ENCODE data around the gene OGDHL. TPM values are rescaled to one million over a fixed set of nuclear protein-coding genes. Genes with fewer than 3 reads are reported as not detected.
A peak's percentile ranks its signal among the peaks of the same experiment; 100 is the strongest.

Gene OGDHL
- total RNA-seq, 1 experiment from 2014 or later: 21.4 TPM

DNA sequence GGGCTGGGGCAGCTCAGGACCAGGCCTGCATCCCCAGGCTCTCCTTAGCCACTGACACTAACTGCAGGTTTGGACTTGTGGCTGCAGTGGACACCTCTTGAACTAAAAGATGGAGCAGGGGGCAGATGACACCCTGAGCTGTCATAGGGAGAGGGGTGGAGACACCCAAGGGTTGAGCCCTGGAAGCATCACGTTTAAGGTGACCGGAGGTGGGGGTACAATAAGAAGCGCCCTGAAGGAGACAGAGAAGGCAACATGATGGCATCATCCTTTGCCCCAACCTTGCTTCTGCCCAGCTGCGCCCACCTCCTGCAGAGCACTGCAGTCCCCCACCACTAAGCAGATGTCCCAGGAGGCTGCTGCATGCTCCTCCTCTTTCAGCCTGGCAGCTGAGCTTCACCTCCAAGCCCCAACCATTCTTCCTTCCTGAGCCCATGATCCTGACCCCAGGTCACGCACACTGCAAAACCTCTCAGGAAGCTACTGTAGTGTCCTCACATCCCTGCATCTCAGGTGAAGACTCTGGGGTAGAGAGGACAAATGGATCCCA is 25.5 kb downstream of the OGDHL start:
- 0 out of 2 replicates have a peak, but pooled peaks cover 3% of the 10 kb centered on the region for H3K36me3 ChIP-seq (ENCODE audit: control insufficient read depth, insufficient read depth, low read length)
- Mint-ChIP-seq H3K4me1 (ENCODE audit: low read depth, unreplicated experiment) (peaks cover 30% of the 10 kb centered on the region), H3K27ac (ENCODE audit: unreplicated experiment) (peak overlapping the region; percentile 79), H3K4me3 (ENCODE audit: unreplicated experiment) (no peak overlapping the region), H3K9me3 (ENCODE audit: unreplicated experiment) (peaks cover 2% of the 10 kb centered on the region), H3K27me3 (ENCODE audit: insufficient read depth, unreplicated experiment) (no peaks in the 10 kb centered on the region), H3K36me3 (ENCODE audit: insufficient read depth, unreplicated experiment) (peaks cover 6% of the 10 kb centered on the region)
- ChIA-PET POLR2A (no interaction called here), CTCF (no interaction called here)
- BruUV-seq (replicated peaks): no TSS peak
- TF ChIP-seq, protein P1, sequence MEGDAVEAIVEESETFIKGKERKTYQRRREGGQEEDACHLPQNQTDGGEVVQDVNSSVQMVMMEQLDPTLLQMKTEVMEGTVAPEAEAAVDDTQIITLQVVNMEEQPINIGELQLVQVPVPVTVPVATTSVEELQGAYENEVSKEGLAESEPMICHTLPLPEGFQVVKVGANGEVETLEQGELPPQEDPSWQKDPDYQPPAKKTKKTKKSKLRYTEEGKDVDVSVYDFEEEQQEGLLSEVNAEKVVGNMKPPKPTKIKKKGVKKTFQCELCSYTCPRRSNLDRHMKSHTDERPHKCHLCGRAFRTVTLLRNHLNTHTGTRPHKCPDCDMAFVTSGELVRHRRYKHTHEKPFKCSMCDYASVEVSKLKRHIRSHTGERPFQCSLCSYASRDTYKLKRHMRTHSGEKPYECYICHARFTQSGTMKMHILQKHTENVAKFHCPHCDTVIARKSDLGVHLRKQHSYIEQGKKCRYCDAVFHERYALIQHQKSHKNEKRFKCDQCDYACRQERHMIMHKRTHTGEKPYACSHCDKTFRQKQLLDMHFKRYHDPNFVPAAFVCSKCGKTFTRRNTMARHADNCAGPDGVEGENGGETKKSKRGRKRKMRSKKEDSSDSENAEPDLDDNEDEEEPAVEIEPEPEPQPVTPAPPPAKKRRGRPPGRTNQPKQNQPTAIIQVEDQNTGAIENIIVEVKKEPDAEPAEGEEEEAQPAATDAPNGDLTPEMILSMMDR (IDR thresholded peaks at IDR 0.05; ENCODE audit: insufficient read depth in 1 of 2, low read depth in 1 of 2, low read length in 1 of 2, severe bottlenecking in 1 of 2, unreplicated experiment in 1 of 2): no peak
- no peak overlapping the region for H3K4me3 ChIP-seq (ENCODE audit: low read depth, low read length)
- H3K27me3 ChIP-seq (replicated peaks; ENCODE audit: control insufficient read depth, insufficient read depth, low read length): no peaks in the 10 kb centered on the region
- intact Hi-C loops (cut with micrococcal nuclease; ENCODE audit: unreplicated experiment): no loop called here
- H3K4me1 ChIP-seq: peaks cover 23% of the 10 kb centered on the region
- no peak for DNase-seq
- H3K9me3 ChIP-seq: no peaks in the 10 kb centered on the region

DNA sequence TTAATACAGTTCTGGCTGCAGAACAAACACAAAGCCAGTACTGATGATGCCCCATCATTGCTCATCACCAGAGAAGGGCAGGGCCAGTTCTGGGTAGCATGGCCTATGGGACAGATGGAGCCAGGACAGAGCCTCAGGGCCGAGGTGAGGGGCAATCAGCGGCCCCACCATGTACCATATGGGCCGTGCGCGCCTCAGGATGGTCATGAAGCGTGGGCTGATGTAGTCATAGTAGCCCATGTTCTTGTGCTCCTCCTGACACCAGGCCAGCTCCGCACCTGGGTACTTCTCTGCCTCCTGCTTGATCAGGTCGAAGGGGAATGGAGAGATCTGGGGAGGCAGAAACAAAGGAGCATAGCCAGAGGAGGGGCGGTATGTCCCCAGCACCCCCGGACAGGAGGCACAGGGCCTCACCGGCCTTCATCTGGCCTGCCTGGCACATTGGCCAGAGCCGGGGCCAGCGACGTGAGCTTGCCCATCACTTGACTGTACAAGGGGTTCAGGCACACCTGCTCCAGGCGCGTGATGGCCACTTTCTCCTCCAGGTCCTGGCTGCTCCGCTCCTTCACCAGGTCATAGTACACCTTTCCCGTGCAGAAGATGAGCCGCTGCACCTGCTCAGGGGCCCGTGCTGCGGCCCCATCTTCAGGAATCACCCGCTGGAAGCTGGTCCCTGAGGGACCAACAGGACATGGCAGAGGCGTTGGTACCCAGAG is 26.1 kb downstream of the OGDHL start:
- ChIA-PET CTCF (no interaction called here), POLR2A (no interaction called here)
- H3K4me3 ChIP-seq (ENCODE audit: low read depth, low read length): no peak overlapping the region
- H3K27me3 ChIP-seq (replicated peaks; ENCODE audit: control insufficient read depth, insufficient read depth, low read length): no peaks in the 10 kb centered on the region
- H3K4me1 Mint-ChIP-seq (ENCODE audit: low read depth, unreplicated experiment): peaks cover 30% of the 10 kb centered on the region
- H3K27me3 Mint-ChIP-seq (ENCODE audit: insufficient read depth, unreplicated experiment): no peaks in the 10 kb centered on the region
- intact Hi-C loops (cut with micrococcal nuclease; ENCODE audit: unreplicated experiment): loop anchor here (2.0 kb wide), 2 partner anchors 27 to 29 kb away; partner anchors contain the start of gene OGDHL
- H3K27ac Mint-ChIP-seq (ENCODE audit: unreplicated experiment): peak overlapping the region; percentile 79
- H3K36me3 Mint-ChIP-seq (ENCODE audit: insufficient read depth, unreplicated experiment): peaks cover 6% of the 10 kb centered on the region
- TF ChIP-seq, protein P1 (IDR thresholded peaks at IDR 0.05; ENCODE audit: insufficient read depth in 1 of 2, low read depth in 1 of 2, low read length in 1 of 2, severe bottlenecking in 1 of 2, unreplicated experiment in 1 of 2): no peak
- no peak overlapping the region for H3K4me3 Mint-ChIP-seq (ENCODE audit: unreplicated experiment)
- no peaks in the 10 kb centered on the region for H3K9me3 ChIP-seq
- H3K36me3 ChIP-seq (ENCODE audit: control insufficient read depth, insufficient read depth, low read length): 0 out of 2 replicates have a peak, but pooled peaks cover 3% of the 10 kb centered on the region
- H3K9me3 Mint-ChIP-seq (ENCODE audit: unreplicated experiment): no peaks in the 10 kb centered on the region
- DNase-seq: no peak
- no TSS peak for BruUV-seq (replicated peaks)
- H3K4me1 ChIP-seq: peaks cover 23% of the 10 kb centered on the region

DNA sequence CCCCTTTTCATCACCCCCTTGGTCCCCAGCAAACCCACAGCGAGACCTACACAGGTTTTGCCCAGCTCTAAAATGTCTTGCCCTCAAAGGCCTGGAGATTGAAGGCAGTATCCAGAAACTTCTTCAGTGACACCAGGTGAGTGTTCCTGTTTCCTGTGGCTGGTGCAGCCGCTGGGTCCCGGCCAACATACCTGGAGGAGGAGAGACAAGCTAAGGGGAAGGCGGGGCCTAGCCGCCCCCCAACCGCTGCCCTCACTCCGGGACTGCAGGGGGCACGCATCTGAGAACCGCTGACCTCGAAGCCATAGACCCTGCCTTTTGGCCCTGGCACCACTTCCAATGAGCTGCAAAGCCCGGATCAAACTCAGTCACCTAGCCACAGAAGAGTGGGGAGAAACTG is 27.0 kb downstream of the OGDHL start:
- Histone ChIP-seq H3K4me1 (peaks cover 23% of the 10 kb centered on the region), H3K4me3 (ENCODE audit: low read depth, low read length) (no peak overlapping the region), H3K36me3 (ENCODE audit: control insufficient read depth, insufficient read depth, low read length) (0 out of 2 replicates have a peak, but pooled peaks cover 3% of the 10 kb centered on the region), H3K27me3 (replicated peaks; ENCODE audit: control insufficient read depth, insufficient read depth, low read length) (no peaks in the 10 kb centered on the region), H3K9me3 (no peaks in the 10 kb centered on the region)
- ChIA-PET POLR2A (interaction anchor here (0.9 kb wide), 1 partner anchor 30 kb away, joined by 3 read pairs; no protein-coding TSS in a partner anchor), CTCF (interaction anchor here (1.3 to 1.5 kb wide), 2 partner anchors 10 to 142 kb away, joined by 4 to 5 read pairs; no protein-coding TSS in a partner anchor)
- no TSS peak for BruUV-seq (replicated peaks)
- DNase-seq: no peak
- Mint-ChIP-seq H3K27ac (ENCODE audit: unreplicated experiment) (peak overlapping the region; percentile 79), H3K4me3 (ENCODE audit: unreplicated experiment) (no peak overlapping the region), H3K36me3 (ENCODE audit: insufficient read depth, unreplicated experiment) (peaks cover 6% of the 10 kb centered on the region), H3K27me3 (ENCODE audit: insufficient read depth, unreplicated experiment) (no peaks in the 10 kb centered on the region), H3K9me3 (ENCODE audit: unreplicated experiment) (no peaks in the 10 kb centered on the region), H3K4me1 (ENCODE audit: low read depth, unreplicated experiment) (peaks cover 30% of the 10 kb centered on the region)
- TF ChIP-seq, protein P1 (IDR thresholded peaks at IDR 0.05; ENCODE audit: insufficient read depth in 1 of 2, low read depth in 1 of 2, low read length in 1 of 2, severe bottlenecking in 1 of 2, unreplicated experiment in 1 of 2): no peak
- intact Hi-C loops (cut with micrococcal nuclease; ENCODE audit: unreplicated experiment): loop anchor here (2.0 kb wide), 2 partner anchors 28 kb away; partner anchors contain the start of gene OGDHL
